GM19238 (cell line): ENCODE results near the gene SEMA3B.
"Not testable (repeated sequence)": the region's sequence is repeated elsewhere in the genome, so short reads cannot be mapped to it uniquely, and the experiment has no call there.

Source experiments
- DNase-seq: peaks from one replicate; pipeline ENCODE4 v3.0.0; 2011; ENCODE audit warnings: low spot score; ENCODE audit not compliant: insufficient read length

Gene SEMA3B

GRCh38 chr3:50268703-50269451 is at the start of gene SEMA3B:
TSS of gene SEMA3B (plus strand) at chr3:50269147. CDS start at chr3:50269241, 94 bp downstream.
- no peak for DNase-seq

- no peak for DNase-seq
Observed at GRCh38 chr3:50219285-50219684, 49.7 kb upstream of the SEMA3B start.

GRCh38 chr3:50220109-50220508 is 48.8 kb upstream of the SEMA3B start:
- no peak for DNase-seq

GRCh38 chr3:50221051-50221410 is 47.9 kb upstream of the SEMA3B start:
- DNase-seq, result no peak

DNA sequence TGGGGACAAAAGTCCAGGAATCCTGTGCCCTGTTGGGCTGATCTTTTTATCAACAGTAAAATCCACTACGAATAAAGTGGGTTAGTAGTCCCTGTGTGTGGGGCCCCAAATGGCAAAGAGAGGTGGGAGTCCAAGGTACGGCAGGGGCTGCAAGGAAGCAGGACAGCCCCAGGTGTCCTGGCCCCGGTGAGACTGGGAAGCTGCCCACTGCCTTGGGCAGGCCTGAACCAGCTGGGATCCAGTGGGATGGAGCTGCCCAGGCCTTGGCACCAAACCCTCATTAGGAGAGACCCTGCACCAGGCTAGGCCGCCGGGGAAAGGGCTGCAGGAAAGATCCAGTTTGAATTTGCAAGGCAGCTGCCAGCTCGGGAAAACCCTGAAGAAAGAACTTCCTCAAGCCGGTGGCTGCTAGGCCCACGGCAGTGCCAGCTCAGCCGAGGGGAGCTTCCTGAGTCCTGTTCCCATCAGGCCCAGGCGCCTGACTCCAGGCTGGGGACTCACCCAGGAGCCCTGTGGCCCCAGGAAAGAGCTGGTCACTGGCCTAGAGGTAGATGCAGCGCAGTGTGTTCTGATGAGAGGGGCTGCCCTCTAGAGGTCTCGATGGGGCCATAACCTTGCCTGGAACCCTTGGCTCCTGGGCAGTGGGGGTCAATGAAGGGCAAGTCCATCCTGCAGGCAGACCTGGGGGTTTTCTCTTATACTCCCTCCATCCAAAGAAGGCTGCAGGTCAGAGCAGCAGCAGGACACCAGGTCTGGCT is 47.4 kb upstream of the SEMA3B start:
- no peak for DNase-seq

DNA sequence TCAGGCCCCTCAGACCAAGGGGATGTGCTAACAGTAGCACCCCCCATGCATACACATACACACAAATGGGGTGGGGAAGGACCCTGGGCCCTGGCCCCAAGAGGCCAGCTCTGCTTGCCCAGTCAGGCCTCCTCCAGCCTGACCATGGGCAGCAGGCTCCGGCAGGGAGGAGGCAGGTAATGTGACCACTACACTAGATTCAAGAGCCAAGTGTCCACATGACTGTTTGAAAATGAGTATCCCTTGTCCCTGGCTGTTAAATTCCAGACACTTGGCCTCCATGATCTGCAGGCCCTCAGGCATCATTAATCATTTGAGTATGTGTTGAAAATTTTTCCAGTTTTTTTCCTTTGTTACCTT is 46.8 kb upstream of the SEMA3B start:
- DNase-seq, result no peak

- no peak for DNase-seq
Observed at GRCh38 chr3:50224639-50225038, 44.3 kb upstream of the SEMA3B start.

DNA sequence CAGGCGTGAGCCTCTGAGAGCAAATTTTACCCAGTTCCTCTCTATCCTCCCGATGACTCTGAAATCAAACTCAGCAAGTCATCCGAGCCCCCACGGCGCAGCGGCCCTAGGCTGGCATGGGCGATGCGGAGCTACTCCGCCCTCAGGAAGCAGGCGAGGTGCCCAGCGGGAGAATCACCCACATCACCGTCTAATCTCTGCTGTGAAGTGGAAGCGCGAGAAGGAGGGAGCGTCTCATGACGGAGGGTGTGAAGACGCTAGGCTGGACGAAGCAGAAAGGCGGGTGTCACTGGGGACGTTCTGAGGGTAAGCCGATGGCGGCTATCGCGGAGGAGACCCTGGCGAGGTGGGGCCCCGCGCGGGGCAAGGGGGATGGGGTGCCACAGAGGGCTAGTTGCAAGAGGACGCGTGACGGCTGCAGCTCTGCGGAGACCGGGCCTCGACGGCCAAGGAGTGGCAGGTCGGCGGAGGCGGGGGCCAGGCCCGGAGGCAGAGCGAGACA is 42.0 kb upstream of the SEMA3B start:
- DNase-seq, result peak; percentile 44

DNA sequence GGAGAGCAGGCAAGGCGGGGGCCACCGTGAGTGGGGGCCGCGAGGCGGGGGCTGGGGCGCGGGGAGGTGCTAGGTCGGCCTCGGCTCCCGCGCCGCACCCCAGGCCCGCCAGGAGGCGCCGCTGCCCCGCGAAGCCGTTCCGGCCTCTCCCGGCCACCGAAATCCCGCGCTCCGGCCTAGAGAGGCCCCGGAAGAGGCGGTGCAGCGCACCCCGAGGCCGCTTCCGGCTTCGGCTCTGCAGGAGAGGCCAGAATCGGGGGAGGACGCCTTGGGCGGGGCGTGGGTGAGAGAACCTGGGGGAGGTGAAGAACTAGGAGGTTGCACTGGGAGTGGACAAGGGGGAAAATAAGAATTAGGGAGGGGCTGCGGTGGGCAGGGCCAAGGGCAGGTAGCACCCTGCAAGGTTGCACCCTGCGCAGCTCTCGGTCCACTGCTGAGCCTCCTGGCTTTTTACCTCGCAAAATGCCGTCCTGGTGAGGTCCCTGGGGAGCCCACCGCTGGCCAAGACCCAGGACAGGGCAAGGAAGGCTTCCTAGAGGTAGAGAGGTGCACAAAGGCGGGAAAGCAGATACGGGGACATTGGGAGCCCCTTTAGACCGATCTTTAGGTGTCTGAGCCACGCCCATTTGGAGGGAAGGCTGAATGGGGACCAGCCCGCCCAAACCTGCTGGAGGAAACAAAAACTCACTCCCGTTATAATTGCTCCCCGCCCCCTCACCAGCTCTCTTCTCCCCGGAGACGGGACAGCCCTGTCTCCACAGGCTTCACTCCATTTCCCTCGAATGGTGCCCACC is 41.4 kb upstream of the SEMA3B start:
- DNase-seq, result peak; percentile 97

DNA sequence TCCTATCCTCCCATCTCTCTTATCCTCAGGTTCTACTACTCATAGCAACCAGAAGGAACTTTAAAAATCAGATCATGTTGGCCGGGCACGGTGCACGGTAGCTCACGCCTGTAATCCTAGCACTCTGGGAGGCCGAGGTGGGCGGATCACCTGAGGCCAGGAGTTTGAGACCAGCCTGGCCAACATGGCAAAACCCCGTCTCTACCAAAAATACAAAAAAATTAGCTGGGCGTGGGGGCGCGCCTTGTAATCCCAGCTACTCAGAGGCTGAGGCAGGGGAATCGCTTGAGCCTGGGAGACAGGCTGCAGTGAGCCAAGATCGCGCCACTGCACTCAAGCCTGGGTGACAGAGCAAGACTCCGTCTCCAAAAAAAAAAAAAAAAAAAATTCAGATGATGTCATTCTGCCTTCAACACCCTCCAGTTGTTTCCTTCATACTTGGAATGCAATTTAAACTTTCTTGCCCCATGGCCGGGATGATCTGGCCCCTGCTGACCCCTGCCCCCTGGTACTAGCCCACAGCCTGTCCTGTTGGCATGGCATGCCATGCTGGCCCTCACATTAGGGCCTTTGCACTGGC is 40.7 kb upstream of the SEMA3B start:
- DNase-seq, result not testable (repeated sequence)

- no peak for DNase-seq
Observed at GRCh38 chr3:50229490-50229889, 39.5 kb upstream of the SEMA3B start.

DNA sequence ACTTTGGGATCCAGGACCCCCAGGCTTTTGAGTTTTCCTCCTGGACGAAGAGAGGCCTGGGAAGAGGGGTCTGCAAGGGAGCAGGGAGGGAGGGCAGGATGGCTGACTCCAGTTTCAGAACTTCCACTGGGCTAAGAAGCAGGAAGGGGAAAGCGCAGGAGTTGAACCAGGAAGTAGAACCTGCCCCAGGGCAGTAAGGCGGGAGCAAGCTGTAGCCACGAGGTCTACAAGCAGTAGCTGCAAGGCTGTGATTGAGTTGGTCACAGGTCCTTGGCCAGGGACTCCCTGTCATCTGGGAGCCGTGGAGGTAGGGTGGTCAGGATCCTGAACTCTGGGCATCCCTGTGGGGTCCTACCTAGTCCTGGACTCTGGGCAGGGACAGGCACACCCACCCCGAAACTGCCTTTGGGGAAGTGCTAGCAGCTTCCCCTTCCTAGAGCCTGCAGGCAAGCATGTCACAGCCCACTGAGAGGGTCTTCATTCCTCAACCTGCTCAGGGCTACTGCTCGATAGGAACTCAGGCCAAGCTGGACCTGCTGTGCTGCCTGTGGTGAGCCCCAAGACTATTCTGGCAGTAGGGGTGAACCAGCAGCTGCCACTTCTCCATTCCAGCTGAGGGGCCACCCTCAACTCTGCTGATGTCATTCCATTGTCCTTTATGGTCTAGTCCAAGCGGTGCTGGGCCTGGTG is 38.7 kb upstream of the SEMA3B start:
- no peak for DNase-seq

- DNase-seq, result no peak
Observed at GRCh38 chr3:50230794-50231125, 38.2 kb upstream of the SEMA3B start.

- DNase-seq, result no peak
Observed at GRCh38 chr3:50231581-50231980, 37.4 kb upstream of the SEMA3B start.

- DNase-seq, result no peak
Observed at GRCh38 chr3:50232303-50232702, 36.6 kb upstream of the SEMA3B start.

GRCh38 chr3:50233176-50233575 is 35.8 kb upstream of the SEMA3B start:
- no peak for DNase-seq

DNA sequence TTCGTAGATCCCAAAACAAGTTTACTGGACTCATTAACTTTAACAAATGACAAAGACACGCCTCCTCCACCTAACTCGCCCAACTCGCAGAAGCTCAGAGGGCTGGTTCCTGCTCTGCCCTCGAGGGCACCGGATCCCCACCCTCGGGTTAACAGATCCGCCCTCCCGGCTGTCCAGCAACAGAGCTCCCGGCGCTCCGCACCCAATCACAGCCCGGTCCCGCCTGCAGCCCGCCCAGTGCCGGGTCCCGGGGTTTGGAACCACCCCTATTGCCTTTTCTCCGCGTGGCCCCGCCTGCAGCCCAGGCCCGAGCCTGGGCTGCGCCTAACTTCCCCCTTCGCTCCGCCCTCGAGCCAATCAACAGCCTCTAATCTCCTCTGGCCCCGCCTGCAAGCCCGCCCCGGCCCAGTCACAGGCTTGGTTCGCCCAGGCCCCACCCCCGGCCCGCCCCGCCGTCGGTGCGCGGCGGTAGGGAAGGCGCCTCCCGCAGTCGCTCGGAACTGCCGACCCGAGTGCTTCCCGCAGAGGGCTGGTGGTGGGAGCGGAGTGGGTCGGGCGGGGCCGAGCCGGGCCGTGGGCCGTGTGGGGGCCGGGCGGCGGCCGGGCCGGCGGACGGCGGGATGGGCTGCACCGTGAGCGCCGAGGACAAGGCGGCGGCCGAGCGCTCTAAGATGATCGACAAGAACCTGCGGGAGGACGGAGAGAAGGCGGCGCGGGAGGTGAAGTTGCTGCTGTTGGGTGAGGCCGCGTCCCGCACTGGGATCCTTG is 33.0 kb upstream of the SEMA3B start, which contains the start of gene GNAI2:
Gene GNAI2 (plus strand): TSS at position 489 of the 768 bp plus-strand sequence. CDS start 132 bp downstream, at position 621.
- peak; percentile 99 for DNase-seq

- no peak for DNase-seq
Observed at GRCh38 chr3:50236484-50237132, 32.3 kb upstream of the SEMA3B start.

DNA sequence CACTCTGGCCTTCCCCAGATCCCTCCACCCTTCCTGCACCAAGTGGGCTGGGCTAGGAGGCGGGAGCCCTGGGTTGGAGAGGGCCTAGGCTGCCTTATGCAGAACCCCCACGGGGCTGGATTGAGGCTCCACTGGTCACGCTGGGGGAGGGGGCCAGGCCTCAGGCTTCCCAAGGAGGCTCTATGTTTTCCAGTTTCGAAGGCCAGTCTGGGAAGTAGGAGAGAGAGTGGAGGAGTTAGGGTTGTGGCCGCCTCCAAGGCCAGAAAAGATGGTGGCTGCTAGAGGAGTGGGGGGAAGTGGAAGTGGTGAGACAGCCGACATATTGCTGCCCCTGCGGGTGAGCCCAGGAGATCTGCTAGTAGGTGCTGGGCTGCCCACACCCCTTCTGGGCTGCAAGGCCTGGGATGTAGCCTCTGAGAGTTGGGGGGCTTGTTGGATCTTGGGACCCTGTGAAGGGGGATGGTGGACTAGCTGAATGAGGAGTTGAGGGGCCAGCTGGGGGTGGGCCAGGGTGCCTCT is 31.8 kb upstream of the SEMA3B start:
- DNase-seq, result no peak
